Measurements from ENCODE around the gene UNKL. TPM values are rescaled to one million over a fixed set of nuclear protein-coding genes. Genes with fewer than 3 reads are reported as not detected.

The UNKL gene
- polyA plus RNA-seq, 1 donor, result 21.9 TPM

- no peak overlapping the region for H3K4me3 ChIP-seq (ENCODE audit: low read length)
- peaks cover 5% of the 10 kb centered on the region for H3K4me1 ChIP-seq (ENCODE audit: control insufficient read depth, insufficient read depth, low read length)
- no peak overlapping the region for H3K27ac ChIP-seq (ENCODE audit: low read length)
- no peaks in the 10 kb centered on the region for H3K27me3 ChIP-seq (ENCODE audit: control insufficient read depth, insufficient read depth, low read length)
- peaks cover 9% of the 10 kb centered on the region for H3K36me3 ChIP-seq (ENCODE audit: control insufficient read depth, insufficient read depth, low read length)
- 83% methylated on average over 1 of the region's 3 CpGs for WGBS (ENCODE audit: insufficient coverage, low lambda C conversion rate)
- no peaks in the 10 kb centered on the region for H3K9me3 ChIP-seq (ENCODE audit: control insufficient read depth, low read depth, low read length)
- DNase-seq, result no peak
Measured at GRCh38 chr16:1416521-1416941, 2.0 kb upstream of the UNKL start.

DNA sequence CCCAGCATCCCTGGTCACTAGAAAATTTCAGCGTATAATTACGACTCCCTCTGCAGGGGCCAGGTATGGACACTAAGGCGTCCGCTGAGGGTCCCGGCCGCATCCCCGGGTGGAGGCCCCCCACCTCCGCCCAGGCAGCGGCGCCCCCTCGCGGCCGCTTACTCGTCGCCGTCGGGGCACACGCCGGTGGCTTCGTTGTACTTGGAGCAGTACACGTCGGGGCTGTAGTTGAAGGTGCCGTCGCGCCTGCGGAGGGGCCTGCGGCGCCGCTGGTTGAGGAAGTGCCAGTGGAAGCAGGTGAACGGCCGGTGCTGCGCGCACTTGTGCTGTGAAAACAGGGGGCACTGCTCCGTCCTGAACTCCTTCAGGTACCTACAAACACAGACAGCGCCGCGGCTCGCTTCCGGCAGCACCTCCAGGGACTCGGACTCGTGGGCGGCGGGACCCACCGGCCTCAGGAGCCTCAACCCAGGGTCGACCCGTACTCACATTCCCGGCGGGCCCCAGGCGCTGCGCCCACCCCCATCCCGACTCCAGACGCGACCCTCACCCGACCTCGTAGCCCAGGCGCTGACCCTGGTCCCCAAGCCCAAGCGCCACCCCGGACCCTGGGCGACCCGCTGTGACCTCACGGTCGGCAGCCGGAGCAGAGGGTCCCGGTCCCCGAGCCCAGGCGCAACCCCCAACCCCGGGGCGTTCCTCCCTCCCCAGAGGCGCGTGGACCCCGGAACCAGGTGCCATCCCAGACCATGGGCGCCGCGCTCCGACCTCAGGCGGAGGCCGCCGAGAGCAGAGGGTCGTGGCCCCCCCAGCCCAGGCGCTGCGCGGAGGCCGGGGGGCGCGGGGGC, 596 bp downstream of the UNKL start:
- Histone ChIP-seq H3K36me3 (ENCODE audit: control insufficient read depth, insufficient read depth, low read length) (peaks cover 16% of the 10 kb centered on the region), H3K27me3 (ENCODE audit: control insufficient read depth, insufficient read depth, low read length) (no peaks in the 10 kb centered on the region), H3K4me3 (ENCODE audit: low read length) (peak overlapping the region; percentile 86), H3K27ac (ENCODE audit: low read length) (peak overlapping the region; percentile 81), H3K4me1 (ENCODE audit: control insufficient read depth, insufficient read depth, low read length) (peaks cover 5% of the 10 kb centered on the region), H3K9me3 (ENCODE audit: control insufficient read depth, low read depth, low read length) (no peaks in the 10 kb centered on the region)
- WGBS (ENCODE audit: insufficient coverage, low lambda C conversion rate), result 20% methylated on average over 2 of the region's 85 CpGs
- peak; percentile 56 to 76 for DNase-seq

- no peaks in the 10 kb centered on the region for H3K27me3 ChIP-seq (ENCODE audit: control insufficient read depth, insufficient read depth, low read length)
- H3K4me3 ChIP-seq (ENCODE audit: low read length), result no peak overlapping the region
- no peak overlapping the region for H3K27ac ChIP-seq (ENCODE audit: low read length)
- peaks cover 14% of the 10 kb centered on the region for H3K36me3 ChIP-seq (ENCODE audit: control insufficient read depth, insufficient read depth, low read length)
- H3K4me1 ChIP-seq (ENCODE audit: control insufficient read depth, insufficient read depth, low read length), result peaks cover 7% of the 10 kb centered on the region
- H3K9me3 ChIP-seq (ENCODE audit: control insufficient read depth, low read depth, low read length), result no peaks in the 10 kb centered on the region
- WGBS (ENCODE audit: insufficient coverage, low lambda C conversion rate), result no CpG with 5 or more reads among the region's 2 CpGs
- DNase-seq, result no peak
Measured at GRCh38 chr16:1412847-1413246, 1.7 kb downstream of the UNKL start.

GRCh38 chr16:1408171-1408837, 6.2 kb downstream of the UNKL start:
- peak; percentile 84 to 92 for DNase-seq
- peaks cover 34% of the 10 kb centered on the region for H3K36me3 ChIP-seq (ENCODE audit: control insufficient read depth, insufficient read depth, low read length)
- H3K27ac ChIP-seq (ENCODE audit: low read length), result no peak overlapping the region
- H3K9me3 ChIP-seq (ENCODE audit: control insufficient read depth, low read depth, low read length), result no peaks in the 10 kb centered on the region
- peak overlapping the region; percentile 58 for H3K4me3 ChIP-seq (ENCODE audit: low read length)
- peaks cover 7% of the 10 kb centered on the region for H3K4me1 ChIP-seq (ENCODE audit: control insufficient read depth, insufficient read depth, low read length)
- no peaks in the 10 kb centered on the region for H3K27me3 ChIP-seq (ENCODE audit: control insufficient read depth, insufficient read depth, low read length)
- WGBS (ENCODE audit: insufficient coverage, low lambda C conversion rate), result no CpG with 5 or more reads among the region's 42 CpGs

DNA sequence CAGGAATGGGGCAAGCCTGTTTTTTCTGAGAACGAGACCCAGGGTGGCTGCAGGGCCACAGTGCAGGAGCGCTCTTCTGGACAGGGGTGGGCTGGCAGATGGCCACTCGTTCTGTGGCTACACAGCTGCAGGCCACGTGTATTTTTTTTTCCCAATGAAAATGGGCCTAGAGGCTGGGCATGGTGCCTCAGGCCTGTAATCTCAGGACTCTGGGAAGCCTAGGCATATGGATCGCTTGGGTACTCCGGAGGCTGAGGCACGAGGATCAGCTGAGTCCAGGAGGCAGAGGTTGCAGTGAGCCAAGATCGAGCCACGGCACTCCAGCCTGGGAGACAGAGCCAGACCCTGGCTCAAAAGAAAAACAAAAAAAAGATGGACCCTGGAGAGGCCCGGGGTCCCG, 6.8 kb downstream of the UNKL start:
- WGBS (ENCODE audit: insufficient coverage, low lambda C conversion rate), result no CpG with 5 or more reads among the region's 11 CpGs
- Histone ChIP-seq H3K9me3 (ENCODE audit: control insufficient read depth, low read depth, low read length) (no peaks in the 10 kb centered on the region), H3K27ac (ENCODE audit: low read length) (no peak overlapping the region), H3K36me3 (ENCODE audit: control insufficient read depth, insufficient read depth, low read length) (peaks cover 36% of the 10 kb centered on the region), H3K4me1 (ENCODE audit: control insufficient read depth, insufficient read depth, low read length) (peaks cover 7% of the 10 kb centered on the region), H3K4me3 (ENCODE audit: low read length) (peak overlapping the region; percentile 58), H3K27me3 (ENCODE audit: control insufficient read depth, insufficient read depth, low read length) (no peaks in the 10 kb centered on the region)
- no peak for DNase-seq

- Histone ChIP-seq H3K4me1 (ENCODE audit: control insufficient read depth, insufficient read depth, low read length) (peaks cover 7% of the 10 kb centered on the region), H3K36me3 (ENCODE audit: control insufficient read depth, insufficient read depth, low read length) (peaks cover 51% of the 10 kb centered on the region), H3K4me3 (ENCODE audit: low read length) (no peak overlapping the region), H3K27me3 (ENCODE audit: control insufficient read depth, insufficient read depth, low read length) (no peaks in the 10 kb centered on the region), H3K9me3 (ENCODE audit: control insufficient read depth, low read depth, low read length) (no peaks in the 10 kb centered on the region), H3K27ac (ENCODE audit: low read length) (no peak overlapping the region)
- no peak for DNase-seq
- no CpG with 5 or more reads among the region's 14 CpGs for WGBS (ENCODE audit: insufficient coverage, low lambda C conversion rate)
Measured at GRCh38 chr16:1403733-1404132, 10.8 kb downstream of the UNKL start.

DNA sequence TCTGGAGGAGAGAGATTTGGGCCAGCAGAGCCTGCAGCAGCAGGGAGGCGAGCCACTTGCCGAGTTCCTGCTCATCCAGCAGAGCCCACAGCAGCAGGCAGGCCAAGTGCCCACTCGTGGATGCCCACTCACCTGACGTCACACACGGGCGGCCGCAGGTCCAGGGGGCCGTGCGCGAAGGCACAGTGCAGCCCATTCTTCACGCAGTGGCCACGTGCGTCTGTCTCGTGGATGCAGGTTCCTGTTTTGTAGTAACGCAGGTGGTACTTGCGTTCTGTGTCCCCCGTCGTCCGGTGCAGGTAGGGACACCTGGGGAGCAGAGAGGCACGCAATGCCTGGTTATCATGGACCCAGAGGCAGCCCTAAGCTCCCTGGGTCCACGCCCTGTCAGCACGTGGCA, 11.5 kb downstream of the UNKL start:
- H3K27ac ChIP-seq (ENCODE audit: low read length), result no peak overlapping the region
- H3K4me3 ChIP-seq (ENCODE audit: low read length), result no peak overlapping the region
- peaks cover 4% of the 10 kb centered on the region for H3K4me1 ChIP-seq (ENCODE audit: control insufficient read depth, insufficient read depth, low read length)
- no peaks in the 10 kb centered on the region for H3K27me3 ChIP-seq (ENCODE audit: control insufficient read depth, insufficient read depth, low read length)
- no peak for DNase-seq
- WGBS (ENCODE audit: insufficient coverage, low lambda C conversion rate), result no CpG with 5 or more reads among the region's 22 CpGs
- H3K36me3 ChIP-seq (ENCODE audit: control insufficient read depth, insufficient read depth, low read length), result peaks cover 58% of the 10 kb centered on the region
- no peaks in the 10 kb centered on the region for H3K9me3 ChIP-seq (ENCODE audit: control insufficient read depth, low read depth, low read length)

DNA sequence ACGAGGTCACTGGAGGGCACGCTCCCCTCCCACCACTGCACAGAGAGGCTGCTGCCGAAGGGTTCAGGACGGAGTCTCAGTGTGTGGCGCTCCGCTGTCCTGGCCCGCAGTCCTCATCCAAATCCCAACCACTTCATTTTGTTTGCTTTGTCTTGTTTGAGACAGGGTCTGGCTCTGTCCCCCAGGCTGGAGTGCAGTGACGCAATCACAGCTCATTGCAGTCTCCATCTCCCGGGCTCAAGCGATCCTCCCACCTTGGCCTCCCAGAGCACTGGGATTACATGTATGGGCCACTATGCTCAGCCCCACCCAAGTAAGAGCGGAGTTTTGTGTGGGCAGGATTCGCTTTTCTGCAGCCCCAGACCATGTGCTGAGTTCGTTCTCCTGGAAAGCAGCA, 12.7 kb downstream of the UNKL start:
- peaks cover 63% of the 10 kb centered on the region for H3K36me3 ChIP-seq (ENCODE audit: control insufficient read depth, insufficient read depth, low read length)
- H3K9me3 ChIP-seq (ENCODE audit: control insufficient read depth, low read depth, low read length), result no peaks in the 10 kb centered on the region
- H3K4me3 ChIP-seq (ENCODE audit: low read length), result no peak overlapping the region
- WGBS (ENCODE audit: insufficient coverage, low lambda C conversion rate), result no CpG with 5 or more reads among the region's 13 CpGs
- no peak overlapping the region for H3K27ac ChIP-seq (ENCODE audit: low read length)
- no peaks in the 10 kb centered on the region for H3K4me1 ChIP-seq (ENCODE audit: control insufficient read depth, insufficient read depth, low read length)
- DNase-seq, result no peak
- H3K27me3 ChIP-seq (ENCODE audit: control insufficient read depth, insufficient read depth, low read length), result no peaks in the 10 kb centered on the region

DNA sequence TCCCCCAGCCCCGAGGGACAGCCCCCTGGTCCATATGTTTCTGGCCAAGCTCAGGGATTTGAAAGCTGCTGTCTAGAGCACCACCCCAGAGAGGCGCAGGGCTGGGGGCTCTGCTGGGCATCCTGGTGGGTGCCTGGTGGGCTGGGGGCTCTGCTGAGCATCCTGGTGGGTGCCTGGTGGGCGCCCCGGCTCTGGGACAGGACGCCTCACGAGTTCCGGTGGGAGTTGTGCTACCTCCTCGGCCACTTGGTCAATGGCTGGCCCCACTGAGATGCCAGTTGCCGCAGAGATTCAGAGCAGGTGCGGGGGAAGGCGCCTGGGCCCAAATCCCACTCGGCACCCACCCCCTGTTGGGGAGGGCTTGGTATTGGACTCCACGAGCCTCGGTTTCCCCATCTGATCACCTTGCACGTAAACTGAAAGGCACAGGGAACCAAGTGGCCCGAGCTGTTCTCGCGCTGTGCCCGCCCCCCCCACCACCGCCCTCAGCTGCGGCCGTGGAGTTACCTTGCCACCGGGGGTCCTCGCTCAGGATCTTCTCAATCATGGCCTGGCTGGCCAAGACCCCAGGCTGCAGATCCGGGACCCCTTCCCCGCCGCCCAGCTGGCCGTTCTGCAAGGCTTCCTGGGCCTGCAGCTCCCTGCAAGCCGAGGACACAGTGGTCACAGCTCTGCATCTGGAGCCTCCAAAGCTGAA, 13.3 kb downstream of the UNKL start:
- WGBS (ENCODE audit: insufficient coverage, low lambda C conversion rate), result no CpG with 5 or more reads among the region's 29 CpGs

GRCh38 chr16:1398826-1399581, 15.5 kb downstream of the UNKL start:
- Histone ChIP-seq H3K4me1 (ENCODE audit: control insufficient read depth, insufficient read depth, low read length) (no peaks in the 10 kb centered on the region), H3K27me3 (ENCODE audit: control insufficient read depth, insufficient read depth, low read length) (no peaks in the 10 kb centered on the region), H3K9me3 (ENCODE audit: control insufficient read depth, low read depth, low read length) (no peaks in the 10 kb centered on the region), H3K27ac (ENCODE audit: low read length) (no peak overlapping the region), H3K36me3 (ENCODE audit: control insufficient read depth, insufficient read depth, low read length) (peaks cover 62% of the 10 kb centered on the region), H3K4me3 (ENCODE audit: low read length) (no peak overlapping the region)
- no peak for DNase-seq
- no CpG with 5 or more reads among the region's 38 CpGs for WGBS (ENCODE audit: insufficient coverage, low lambda C conversion rate)

More for the DNA sequence above, 13.3 kb downstream of the UNKL start:
- no peak for DNase-seq
- Histone ChIP-seq H3K27me3 (ENCODE audit: control insufficient read depth, insufficient read depth, low read length) (no peaks in the 10 kb centered on the region), H3K4me1 (ENCODE audit: control insufficient read depth, insufficient read depth, low read length) (no peaks in the 10 kb centered on the region), H3K27ac (ENCODE audit: low read length) (no peak overlapping the region), H3K36me3 (ENCODE audit: control insufficient read depth, insufficient read depth, low read length) (peaks cover 62% of the 10 kb centered on the region), H3K4me3 (ENCODE audit: low read length) (no peak overlapping the region), H3K9me3 (ENCODE audit: control insufficient read depth, low read depth, low read length) (no peaks in the 10 kb centered on the region)

Measured in large intestine (tissue), 3 donors.